Hematopoietic multipotent progenitor cell treated with erythropoietin and hydrocortisone succinate and interleukin-3 and kit ligand, for 15 days (in vitro differentiated cells): ENCODE measurements around the gene ZNF800.

Experiments used
- DNase-seq: peaks from one replicate; pipeline ENCODE4 v3.0.0-alpha.2; 2015; ENCODE audit warnings: low spot score

ZNF800 gene

GRCh38 chr7:127347567-127348246 is 44.8 kb downstream of the ZNF800 start:
- DNase-seq = peak; percentile 81

- DNase-seq = no peak
Measured at GRCh38 chr7:127346575-127347256, 45.8 kb downstream of the ZNF800 start.

GRCh38 chr7:127342596-127342995 is 49.9 kb downstream of the ZNF800 start:
- DNase-seq = no peak

GRCh38 chr7:127338122-127338521 is 54.4 kb downstream of the ZNF800 start:
- no peak for DNase-seq

- DNase-seq = no peak
Measured at GRCh38 chr7:127337581-127337980, 54.9 kb downstream of the ZNF800 start.

- DNase-seq = no peak
Measured at GRCh38 chr7:127336458-127336857, 56.0 kb downstream of the ZNF800 start.

- DNase-seq = no peak
Measured at GRCh38 chr7:127332880-127333279, 59.6 kb downstream of the ZNF800 start.

GRCh38 chr7:127330070-127330469 is 62.4 kb downstream of the ZNF800 start:
- DNase-seq = no peak

GRCh38 chr7:127322832-127323493 is 69.5 kb downstream of the ZNF800 start:
- DNase-seq = no peak

GRCh38 chr7:127322351-127322750 is 70.2 kb downstream of the ZNF800 start:
- no peak for DNase-seq

GRCh38 chr7:127320974-127321373 is 71.5 kb downstream of the ZNF800 start:
- DNase-seq = no peak
